Kidney tubule cell (primary cell): ENCODE data around the gene SLC1A7.

Experiments
- DNase-seq: peaks from one replicate; pipeline ENCODE4 v3.0.0-alpha.2; 2018; ENCODE audit warnings: low spot score

The SLC1A7 gene

DNA sequence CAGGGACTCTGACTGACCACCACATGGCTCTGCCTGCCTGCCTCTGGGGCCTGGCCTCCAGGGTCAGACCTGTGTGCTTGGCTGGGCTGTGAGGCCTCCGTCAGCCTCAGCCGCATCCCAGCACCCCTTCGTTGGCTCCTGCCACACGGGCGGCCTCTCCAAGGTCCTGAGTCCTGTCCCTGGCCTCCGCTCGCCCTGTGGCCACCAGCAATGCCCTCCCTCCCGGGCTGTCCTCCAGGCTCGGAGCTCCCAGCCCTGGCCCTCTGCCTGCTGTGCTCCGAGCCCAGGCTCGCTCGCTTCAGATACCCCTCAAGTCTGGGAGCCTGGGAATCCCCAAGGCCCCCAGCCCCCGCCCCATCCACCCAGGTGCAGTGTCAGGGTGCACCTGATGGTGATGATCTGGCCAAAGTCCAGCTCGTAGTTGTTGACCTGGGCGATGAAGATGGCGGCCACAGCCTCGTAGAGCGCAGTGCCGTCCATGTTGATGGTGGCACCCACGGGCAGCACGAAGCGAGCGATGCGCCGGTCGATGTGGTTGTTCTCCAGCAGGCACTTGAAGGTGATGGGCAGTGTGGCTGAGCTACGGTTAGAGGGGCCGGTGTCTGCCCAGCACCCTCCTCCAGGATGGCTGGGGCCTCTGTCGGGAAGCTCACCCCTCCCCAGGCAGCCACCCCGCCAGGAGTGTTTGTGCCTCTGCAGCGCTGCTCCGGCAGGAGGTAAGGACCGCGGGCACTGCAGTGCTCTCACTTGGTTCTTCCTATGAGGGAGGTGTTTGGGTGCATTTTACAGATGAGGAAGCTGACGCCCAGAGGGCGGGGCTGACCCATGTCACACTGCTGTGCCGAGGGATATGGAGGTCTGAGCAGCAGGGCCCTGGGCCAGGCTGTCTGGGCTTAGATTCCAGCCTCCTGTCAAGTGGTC lies 52.0 kb downstream of the SLC1A7 start:
- DNase-seq: no peak

DNA sequence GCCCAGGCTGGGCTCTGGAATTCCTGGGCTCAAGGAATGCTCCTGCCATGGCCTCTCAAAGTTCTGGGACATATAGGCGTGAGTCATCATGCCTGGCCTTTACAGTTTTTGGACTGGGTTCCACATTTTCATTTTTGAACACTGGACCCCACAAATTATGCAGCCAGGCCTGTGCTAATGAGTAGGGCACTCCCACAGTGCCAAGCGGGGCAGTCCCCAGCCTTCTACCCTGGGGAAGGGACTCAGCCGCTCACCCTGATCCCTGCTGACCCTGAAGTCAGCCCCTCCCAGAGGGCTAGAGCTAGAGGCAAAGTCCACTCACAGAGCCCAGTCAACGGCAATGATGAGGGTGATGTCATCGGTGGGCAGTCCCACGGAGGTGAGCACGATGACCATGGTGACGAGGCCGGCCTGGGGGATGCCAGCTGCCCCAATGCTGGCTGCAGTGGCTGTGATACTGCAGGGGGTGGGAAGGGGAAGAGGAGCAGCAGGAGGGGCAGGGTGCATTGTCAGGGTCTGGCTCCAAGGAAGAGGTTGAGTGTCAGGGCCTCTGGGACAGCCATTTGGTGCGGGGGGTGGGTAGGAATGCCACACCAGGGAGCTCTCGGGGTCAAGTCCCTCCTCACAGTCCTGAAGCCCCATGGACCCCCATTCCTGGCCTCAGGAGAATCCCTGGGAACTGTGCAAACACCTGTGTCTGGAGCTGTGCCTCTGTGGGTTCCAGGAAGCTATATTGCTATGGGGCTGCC lies 52.8 kb downstream of the SLC1A7 start:
- peak; percentile 46 for DNase-seq

DNA sequence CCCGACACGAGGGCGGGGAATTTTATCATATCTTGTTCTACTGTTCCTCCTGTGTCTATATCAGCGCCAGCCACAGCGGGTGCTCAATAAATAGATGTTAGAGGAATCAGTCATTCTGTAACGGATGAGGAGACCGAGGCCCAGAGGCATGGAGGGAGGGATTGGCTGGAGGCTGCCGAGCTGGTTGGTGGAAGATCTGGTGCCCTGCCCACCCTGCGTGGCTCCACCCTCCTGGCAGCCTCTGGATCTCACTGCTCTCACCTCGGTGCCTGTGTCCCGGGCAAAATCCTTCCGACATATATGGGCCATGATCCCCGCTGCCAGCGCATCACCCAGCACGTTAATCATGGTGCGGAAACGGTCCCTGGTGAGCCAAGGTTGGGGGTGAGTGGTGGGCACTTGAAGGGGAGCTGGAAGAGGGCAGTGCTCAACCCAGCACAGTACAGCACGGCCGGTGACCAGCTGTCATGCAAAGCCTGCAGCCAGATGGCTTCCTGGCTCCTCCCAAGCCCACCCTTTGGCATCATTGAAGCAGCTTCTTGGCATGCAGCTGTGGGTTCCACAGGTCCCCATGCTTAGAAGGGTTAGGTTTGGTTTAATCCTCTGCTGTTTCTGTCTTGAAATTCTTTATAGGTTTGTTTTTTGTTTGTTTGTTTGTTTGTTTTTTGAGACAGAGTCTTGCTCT lies 53.7 kb downstream of the SLC1A7 start:
- DNase-seq: no peak

DNA sequence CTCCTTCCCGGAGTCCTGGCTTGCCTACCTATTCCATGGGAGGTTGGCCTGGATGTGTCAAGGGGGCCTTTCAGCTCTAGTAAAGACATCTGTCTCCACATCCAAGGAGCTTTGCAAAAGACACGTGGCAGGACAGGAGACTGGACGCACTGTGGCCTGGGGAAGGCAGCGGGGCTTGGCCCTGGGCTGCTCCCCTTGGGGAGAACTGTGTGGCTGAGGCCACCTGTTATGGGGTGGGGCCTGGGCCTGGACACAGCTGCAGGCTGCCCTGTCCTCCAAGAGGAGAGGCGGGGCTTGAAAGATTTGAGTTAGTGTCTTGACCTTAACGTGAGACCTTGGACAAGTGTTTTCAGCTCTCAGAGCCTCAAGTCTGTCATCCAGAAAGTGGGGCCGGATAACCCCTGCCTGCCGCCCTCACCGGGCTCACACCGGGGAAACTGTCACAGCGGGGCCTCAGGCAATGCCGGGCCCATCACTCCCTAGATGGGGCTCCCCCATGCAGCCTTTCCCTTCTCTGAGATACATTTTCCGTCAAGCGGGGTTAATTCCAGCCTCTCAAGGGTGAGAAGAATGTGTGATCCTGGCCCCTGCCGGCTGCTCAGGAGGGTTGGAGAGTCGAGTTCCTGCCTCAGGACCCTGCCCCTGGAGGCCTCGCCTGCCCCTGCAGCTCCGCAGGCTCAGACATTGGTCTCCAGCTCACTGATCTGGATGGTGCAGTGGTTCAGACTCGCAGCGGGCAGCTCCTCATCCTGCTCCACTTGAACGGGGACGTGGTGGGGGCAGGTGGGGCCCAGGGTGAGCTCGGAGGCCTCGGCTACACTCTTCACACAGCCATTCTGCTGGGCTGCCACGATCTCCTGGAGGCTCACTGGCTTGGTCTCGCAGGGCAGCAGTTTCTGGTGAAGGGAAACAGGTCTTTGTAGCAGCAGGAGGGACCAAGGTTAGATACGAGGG lies 54.8 kb downstream of the SLC1A7 start:
- DNase-seq: no peak

DNA sequence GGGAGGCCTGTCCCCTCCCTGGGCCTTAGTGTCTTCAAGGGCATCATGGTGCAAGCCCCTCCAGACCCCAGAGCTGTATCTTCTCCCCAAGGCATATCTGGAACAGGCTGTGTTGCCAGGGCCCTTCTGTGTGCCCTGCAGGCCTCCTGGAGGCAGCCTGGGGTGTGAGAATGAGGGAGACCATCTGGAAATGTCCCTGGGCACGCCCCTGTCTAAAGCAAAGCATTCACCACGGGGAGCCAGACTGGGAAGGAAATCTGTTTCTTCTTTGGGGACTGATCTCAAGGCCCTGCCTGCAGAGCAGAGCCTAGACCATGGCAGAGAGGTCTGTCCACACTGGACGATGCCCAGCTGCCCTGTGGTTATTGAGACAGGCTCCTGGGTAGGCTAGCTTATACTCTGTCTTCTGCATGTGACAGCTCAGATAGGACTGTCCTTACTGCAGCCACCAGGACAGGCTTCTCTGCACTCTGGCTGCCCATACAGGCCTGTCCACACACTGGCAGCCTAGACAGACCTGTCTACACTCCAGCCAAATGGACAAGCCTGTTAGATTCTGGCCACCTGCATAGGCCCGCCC lies 55.9 kb downstream of the SLC1A7 start:
- no peak for DNase-seq

DNA sequence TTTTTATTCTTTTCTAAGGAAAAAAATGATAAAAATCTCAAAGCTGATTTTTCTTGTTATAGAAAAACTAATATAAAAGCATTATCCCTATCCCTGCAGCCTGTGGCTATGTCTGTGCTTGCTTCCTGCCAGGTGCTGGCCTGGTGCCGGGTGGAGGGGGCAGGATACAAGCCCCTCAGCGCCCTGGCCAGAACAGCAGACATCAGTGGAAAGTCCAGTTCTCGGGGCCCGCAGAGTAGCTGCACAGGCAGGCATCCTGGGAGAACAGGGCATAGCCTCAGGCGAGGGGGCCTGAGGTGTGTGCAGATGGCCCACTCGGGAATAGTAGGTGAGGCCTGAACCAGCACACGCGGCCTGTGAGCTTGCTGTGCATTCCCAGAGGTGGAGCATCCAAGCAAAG lies 57.0 kb downstream of the SLC1A7 start:
- DNase-seq: no peak

DNA sequence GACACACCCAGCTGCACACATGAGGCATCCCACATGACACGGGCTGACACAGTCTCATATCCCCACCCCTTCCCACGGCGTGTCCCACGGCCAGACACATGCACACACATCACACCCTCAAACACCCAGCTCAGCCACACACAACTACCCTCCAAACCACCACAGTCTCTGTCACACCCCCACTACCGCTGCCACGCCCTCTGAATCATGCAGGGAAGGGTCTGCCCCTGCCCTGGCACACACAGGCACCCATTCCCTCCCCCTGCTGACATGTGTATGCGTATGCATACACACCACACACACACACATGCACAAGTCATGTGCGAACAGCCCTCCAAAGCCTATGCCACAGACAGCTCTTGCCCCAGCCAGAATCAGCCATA lies 57.9 kb downstream of the SLC1A7 start:
- no peak for DNase-seq

DNA sequence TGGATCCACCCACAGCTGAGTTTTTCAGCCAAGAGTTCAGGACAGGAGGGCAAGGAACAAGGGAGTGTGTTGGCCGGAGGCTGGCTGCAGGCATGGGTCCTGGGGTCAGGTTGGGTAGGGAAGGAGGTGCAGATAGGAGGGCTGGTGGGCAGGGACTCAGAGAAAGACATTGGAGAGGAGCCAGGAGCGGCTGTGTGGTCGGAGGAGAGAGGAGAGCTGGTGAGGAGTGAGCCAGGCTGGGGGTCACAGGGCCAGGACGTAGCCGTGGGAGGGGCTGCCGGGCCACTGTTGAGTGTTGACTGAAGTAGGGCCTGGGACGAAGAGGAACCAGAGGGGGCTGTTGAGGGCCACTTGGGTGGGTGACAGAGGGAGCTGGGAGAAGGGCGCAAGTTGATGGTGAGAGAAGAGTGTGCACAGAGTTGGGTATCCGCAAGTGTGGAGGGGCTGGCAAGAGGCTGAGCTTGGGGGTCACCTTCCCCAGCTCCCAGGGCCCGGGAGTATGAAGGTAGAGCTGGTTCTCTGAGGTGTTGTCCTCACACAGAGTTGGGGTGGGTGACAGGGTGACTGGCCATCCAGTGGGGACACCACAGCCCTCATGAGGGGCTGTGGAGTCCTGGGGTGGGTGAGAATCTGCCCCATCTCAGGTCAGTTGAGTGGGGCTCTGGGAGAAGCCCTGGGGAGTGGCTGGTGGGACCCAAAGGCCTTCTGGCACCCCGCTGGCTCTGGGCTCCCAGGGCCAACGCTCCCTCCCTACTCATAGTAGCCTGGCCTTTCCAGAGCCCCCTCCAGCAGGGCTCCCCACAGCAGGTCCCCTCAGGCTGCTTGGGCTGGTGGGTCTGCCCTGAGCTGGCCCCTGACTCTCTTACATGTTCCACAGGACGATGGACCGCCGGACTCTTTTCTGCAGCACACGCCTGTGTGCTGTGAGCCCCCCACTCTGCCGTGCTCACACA lies 58.5 kb downstream of the SLC1A7 start:
- no peak for DNase-seq

DNA sequence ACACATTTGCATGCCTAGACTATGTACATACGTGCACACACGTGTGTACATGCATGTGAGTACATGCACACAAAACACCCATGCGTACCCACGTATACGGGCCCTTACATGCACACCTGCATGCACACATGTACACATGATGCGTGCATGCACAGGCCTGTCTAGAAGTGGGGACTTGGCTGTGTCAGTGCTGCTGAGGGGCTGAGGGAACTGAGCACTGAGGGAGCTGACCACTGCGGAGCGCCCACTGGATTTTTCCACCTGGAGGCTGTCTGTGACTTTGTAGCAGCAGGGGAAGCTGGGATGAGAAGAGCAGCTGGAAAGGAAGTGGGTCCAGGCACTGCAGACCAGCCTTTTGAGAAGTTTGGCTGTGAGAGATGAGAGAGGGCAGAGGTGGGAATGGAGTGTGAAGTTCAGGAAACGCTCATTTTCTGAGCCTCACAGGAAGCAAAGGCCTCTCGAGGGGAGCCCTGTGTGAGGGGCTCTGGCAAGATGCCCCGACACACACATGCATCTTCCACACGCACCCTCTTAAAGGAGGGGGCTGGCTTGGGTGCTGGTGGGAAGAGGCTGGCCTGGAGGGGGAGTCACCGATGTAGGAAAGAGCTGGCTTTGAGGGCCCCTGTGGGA lies 59.5 kb downstream of the SLC1A7 start:
- DNase-seq: no peak

DNA sequence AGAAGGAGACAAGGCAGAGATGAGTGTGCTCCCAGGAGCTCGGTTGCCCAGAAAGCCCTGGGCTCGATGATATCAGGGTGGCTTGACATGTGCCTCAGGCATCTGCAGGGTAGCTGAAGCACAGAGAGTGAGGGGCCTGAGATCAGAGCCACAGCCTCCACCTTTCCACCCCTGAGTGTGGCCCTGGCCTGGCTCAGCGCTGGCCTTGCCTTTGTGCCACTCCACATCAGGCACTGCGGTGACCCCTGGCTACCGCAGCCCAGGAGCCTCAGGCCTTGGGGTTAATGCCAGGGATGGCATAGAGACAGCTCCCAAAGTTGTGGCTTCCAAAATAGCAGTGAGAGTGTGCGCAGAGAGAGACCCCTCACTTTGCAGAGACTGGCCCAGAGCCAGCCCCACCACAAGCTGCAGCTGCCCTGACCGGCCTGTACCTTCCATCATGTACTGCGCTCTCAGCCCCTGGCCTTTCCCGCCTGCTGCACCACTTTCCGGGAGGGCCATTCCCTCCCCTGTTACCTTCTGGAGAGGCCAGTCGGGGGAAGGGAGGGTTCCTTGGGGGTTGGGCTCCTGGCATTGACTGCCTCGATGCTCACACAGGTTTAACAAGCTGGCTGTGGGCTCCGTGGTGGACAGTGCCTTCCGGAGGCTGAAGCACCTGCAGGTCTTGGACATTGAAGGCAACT lies 60.9 kb downstream of the SLC1A7 start:
- DNase-seq: no peak

DNA sequence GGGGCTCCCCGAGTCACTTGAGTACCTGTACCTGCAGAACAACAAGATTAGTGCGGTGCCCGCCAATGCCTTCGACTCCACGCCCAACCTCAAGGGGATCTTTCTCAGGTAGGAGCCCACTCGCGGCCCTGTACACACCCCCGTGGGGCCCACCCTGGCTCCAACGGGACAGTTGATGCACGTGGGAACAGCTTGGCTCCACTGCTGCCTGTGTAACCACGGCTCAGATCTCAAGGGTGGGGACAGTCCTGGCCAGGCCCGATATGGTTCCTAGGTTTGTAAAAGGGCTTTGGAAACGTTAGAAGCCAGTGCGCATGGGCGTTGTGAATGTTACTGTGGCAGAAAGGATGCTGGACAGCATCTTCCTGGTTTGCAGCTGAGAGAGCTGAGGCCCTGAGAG lies 61.7 kb downstream of the SLC1A7 start:
- no peak for DNase-seq

DNA sequence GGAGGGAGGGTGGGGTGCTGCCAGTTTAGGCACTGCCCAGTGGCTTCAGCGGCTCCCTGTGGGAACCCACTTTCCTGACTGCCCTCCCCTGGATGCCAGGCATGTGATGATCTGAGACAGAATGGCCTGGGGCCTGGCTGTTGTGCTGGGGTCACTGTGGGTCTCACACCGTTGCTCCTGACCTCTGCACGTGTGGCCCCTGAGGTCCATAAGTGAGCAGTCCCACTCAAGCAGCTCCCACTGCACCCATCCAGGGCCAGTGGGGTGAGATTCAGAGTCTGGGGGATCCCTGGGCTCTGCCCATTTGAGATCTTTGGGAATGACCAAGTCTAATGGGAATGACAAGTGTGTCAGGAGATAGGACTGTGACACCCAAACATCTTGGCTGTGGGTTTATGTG lies 62.4 kb downstream of the SLC1A7 start:
- DNase-seq: no peak

DNA sequence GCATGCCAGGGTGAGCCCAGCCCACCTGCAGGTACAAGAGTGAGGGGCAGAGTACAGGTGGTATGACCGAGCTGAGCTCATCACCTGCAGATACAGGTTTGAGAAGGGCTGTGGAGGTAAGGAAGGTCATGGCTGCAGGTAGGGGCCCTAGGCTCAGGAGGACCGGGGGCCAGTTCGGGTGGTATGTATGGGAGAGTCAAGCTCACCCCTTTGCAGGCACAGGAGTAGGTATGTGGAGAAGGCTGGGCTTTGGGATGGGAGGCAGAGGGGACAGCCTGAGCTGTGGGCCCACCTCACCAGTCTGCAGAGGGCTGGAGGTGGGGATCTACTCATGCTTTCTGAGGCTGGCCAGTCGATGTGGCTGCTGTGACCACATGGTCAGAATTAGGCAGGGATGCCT lies 63.2 kb downstream of the SLC1A7 start:
- no peak for DNase-seq

DNA sequence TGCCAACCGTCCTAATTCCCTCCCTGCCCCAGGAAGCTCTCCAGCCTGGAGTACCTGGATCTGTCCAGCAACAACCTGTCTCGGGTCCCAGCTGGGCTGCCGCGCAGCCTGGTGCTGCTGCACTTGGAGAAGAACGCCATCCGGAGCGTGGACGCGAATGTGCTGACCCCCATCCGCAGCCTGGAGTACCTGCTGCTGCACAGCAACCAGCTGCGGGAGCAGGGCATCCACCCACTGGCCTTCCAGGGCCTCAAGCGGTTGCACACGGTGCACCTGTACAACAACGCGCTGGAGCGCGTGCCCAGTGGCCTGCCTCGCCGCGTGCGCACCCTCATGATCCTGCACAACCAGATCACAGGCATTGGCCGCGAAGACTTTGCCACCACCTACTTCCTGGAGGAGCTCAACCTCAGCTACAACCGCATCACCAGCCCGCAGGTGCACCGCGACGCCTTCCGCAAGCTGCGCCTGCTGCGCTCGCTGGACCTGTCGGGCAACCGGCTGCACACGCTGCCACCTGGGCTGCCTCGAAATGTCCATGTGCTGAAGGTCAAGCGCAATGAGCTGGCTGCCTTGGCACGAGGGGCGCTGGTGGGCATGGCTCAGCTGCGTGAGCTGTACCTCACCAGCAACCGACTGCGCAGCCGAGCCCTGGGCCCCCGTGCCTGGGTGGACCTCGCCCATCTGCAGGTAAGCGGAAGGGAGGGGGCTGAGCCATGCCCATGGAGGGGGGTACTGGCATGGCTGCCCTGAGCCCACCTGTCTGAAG lies 63.9 kb downstream of the SLC1A7 start:
- no peak for DNase-seq

DNA sequence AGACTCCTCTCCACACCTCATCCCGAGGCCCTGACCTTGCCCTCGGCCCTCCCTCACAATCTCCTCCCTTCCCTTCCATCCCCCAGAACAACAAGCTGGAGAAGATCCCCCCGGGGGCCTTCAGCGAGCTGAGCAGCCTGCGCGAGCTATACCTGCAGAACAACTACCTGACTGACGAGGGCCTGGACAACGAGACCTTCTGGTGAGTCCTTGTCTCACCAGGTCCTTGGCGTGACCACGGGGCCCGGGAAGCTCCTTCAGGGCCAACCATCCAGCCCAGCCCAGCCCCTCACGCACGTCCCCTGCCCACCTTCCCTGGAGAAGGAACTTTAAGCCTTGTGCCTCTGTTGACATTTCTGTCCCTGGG lies 64.9 kb downstream of the SLC1A7 start:
- DNase-seq: no peak

DNA sequence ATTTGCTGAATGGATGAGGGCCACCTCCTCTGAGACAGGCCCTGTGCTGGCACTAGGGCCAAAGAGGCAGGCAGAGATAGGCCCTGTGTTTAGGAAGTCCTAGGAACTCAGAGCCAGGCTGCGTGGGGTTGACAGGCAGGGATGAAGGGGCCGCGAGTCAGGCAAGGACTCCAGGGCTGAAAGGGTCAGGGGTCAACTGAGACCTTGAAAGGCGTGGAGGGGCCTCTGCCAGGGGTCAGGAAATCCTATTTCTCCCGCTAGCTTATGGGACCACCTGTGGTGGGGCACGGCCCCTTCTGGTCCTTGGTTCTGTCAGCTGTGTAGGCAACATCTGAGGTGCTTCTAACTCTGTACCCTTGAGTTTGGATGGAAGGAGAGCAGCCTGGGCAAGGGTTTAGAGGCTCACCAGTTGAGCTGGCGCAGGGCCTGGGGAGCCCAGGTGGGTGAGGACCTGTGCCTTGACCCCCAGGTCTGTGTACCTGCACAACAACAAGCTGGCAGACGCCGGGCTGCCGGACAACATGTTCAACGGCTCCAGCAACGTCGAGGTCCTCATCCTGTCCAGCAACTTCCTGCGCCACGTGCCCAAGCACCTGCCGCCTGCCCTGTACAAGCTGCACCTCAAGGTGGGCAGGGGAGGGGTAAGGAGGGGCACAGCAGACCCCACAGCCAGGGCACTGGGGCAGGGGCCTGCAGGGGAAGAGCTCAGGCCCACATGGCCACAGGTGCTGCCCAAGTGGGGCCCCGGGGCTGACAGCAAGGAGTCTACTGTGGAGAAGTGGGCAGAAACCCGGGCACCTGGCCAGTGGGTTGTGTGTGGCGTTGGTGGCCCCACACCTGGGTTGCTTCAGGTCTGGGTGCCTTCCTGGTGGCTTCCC lies 65.5 kb downstream of the SLC1A7 start:
- DNase-seq: no peak

DNA sequence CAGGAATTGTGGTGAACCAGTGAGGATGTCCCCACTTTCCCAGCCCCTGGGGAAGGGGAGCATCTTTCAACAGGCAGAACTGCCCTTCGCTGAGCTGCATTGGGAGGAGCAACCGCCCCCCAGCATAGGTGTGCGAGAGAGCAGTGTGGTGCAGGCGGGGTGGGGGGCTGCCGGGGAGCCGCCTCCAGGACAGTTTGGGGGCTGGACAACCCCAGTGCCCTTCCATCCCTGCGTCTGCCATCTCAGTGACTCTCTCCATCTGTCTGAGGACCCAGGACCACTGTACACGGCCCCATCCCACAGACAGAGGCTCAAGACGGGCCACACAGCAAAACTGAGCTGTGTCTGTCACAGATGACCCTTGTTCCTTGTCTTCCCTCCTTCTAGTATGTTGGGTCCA lies 66.3 kb downstream of the SLC1A7 start:
- DNase-seq: no peak
